ENCODE data around the gene CD6. TPM values are rescaled to one million over a fixed set of nuclear protein-coding genes. Genes with fewer than 3 reads are reported as not detected.

CD6 gene
- total RNA-seq, 1 experiment from 2014 or later: 1.4 TPM

DNA sequence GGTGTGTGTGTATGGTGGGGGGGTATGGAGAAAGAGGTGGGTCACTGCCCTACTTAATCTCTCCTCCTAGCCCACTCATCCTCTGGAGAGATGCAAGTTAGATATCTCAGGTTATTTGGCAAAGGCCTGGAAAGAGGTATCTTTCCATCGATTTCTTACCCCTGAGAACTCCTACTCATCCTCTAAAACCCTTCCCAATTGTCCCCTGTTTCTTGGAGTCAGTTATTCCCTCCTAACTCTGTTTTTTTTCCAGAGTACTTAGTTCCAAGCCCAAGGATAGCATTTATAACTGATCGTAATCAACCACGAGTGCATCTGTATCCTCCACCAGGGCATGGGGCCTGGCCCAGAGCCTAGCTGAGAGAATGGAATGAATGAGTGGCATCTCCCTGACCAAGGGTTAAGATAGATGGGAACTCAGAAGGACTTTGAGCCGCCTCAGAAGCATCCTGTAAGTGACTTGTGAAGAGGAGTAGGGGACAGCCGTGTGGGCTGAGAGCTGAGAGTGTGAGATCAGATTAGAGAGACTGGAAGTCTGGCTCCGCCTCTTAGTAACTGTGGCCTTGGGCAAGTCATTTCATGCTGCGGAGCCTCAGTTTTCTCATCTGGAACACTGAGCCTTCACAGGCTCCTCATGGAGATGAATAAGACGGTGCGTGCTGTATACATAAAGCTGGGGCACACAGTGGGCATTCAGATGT, 16.2 kb downstream of the CD6 start:
- Histone ChIP-seq H3K9ac (ENCODE audit: low read length) (no peak overlapping the region), H3K27ac (ENCODE audit: low read depth, low read length) (no peak overlapping the region), H3K36me3 (ENCODE audit: control insufficient read depth in 1 of 2, insufficient read depth in 2 of 2, low read length in 2 of 2) (no peaks in the 10 kb centered on the region), H3K79me2 (ENCODE audit: insufficient read depth, low read length) (no peaks in the 10 kb centered on the region), H2AFZ (ENCODE audit: low read depth, low read length, poor library complexity, severe bottlenecking) (no peak overlapping the region), H3K4me3 (replicated peaks in 1 of 2; ENCODE audit: low read depth in 1 of 2, low read length in 2 of 2) (no peak overlapping the region), H3K27me3 (ENCODE audit: insufficient read depth, low read length) (no peaks in the 10 kb centered on the region), H3K4me2 (ENCODE audit: low read length) (no peak overlapping the region), H3K4me1 (ENCODE audit: control insufficient read depth in 1 of 2, insufficient read depth in 2 of 2, low read length in 2 of 2) (peaks cover 3 to 9% of the 10 kb centered on the region in 2 experiments; a peak in 3 of 4 replicates), H3K9me3 (ENCODE audit: control insufficient read depth in 1 of 2, insufficient read depth in 1 of 2, low read depth in 1 of 2, low read length in 2 of 2) (no peaks in the 10 kb centered on the region), H4K20me1 (ENCODE audit: insufficient read depth) (no peaks in the 10 kb centered on the region), H3K9me2 (ENCODE audit: insufficient read depth) (no peaks in the 10 kb centered on the region)
- ChIA-PET RAD21 (ENCODE audit: low non-redundant PET in 1 of 2, low total read pairs in 2 of 2, uncharacterized antibody in 2 of 2, unreplicated experiment in 2 of 2) (no interaction called here), CTCF (interaction anchor here (1.1 kb wide), 1 partner anchor 88 kb away, joined by 3 read pairs; no protein-coding TSS in a partner anchor), POLR2A (no interaction called here)
- BruUV-seq (replicated peaks): no TSS peak
- intact Hi-C loops (cut with micrococcal nuclease): no loop called here
- TF ChIP-seq JUND (IDR thresholded peaks at IDR 0.05): no peak
- TF ChIP-seq ZBTB33 (IDR thresholded peaks at IDR 0.05; ENCODE audit: extremely low read depth, insufficient replicate concordance, low read length): no peak
- no peak for TF ChIP-seq MAX (IDR thresholded peaks at IDR 0.05)
- TF ChIP-seq ZNF274 (IDR thresholded peaks at IDR 0.05; ENCODE audit: low read depth, low read length): no peak
- no peak for TF ChIP-seq CEBPB (IDR thresholded peaks at IDR 0.05; ENCODE audit: low read depth)
- TF ChIP-seq SP1 (IDR thresholded peaks at IDR 0.05; ENCODE audit: low read depth): no peak
- TF ChIP-seq ELF1 (IDR thresholded peaks at IDR 0.05; ENCODE audit: borderline replicate concordance, low read depth): no peak
- TF ChIP-seq POLR2A (IDR thresholded peaks at IDR 0.05; ENCODE audit: borderline replicate concordance, extremely low read depth, insufficient read depth, insufficient read length): no peak
- TF ChIP-seq FOSL1 (IDR thresholded peaks at IDR 0.05; ENCODE audit: low read depth): no peak
- TF ChIP-seq ATF3 (IDR thresholded peaks at IDR 0.05): no peak
- ATAC-seq (no peak), DNase-seq (ENCODE audit: low read depth, low spot score) (no peak)

Data from HCT116 (cell line).